IMR-90 (cell line): ENCODE measurements around the gene GRIN2A. TPM values are rescaled to one million over a fixed set of nuclear protein-coding genes. Genes with fewer than 3 reads are reported as not detected.

Experiments
- ATAC-seq: fragments of 200-7000 bp; cut with Tn5 transposase; 2 replicates; pipeline ENCODE4 v1.9.1; 2020; ENCODE audit warnings: low read depth, mild to moderate bottlenecking, moderate library complexity
- BruUV-seq: library from RNA; stranded (reverse); fragments of 400-500 nt; replicated peaks from 2 replicates; lab custom pipeline; 2021; lab: Mats Ljungman, UMichigan
- CTCF ChIA-PET: fragments of 300-600 bp; formaldehyde crosslinking; extraction: SDS; loops from one replicate; lab custom pipeline; 2021; ENCODE audit warnings: antibody characterized with exemption; lab: Yijun Ruan, JAX
- POLR2A ChIA-PET: fragments of 300-600 bp; sonication (Branson Sonifier 250); formaldehyde crosslinking; loops from one replicate; lab custom pipeline; 2022; ENCODE audit warnings: antibody characterized with exemption; ENCODE audit not compliant: unreplicated experiment; lab: Charles Lee
- DNase-seq: peaks from one replicate; pipeline ENCODE4 v3.0.0; 2013
- H2AFZ ChIP-seq: replicated peaks from 2 replicates; pipeline ENCODE3; 2013; ENCODE audit warnings: low read length, mild to moderate bottlenecking; ENCODE audit not compliant: poor library complexity
- H2AK5ac ChIP-seq: 2 replicates; pipeline ENCODE4 v1.6.1; 2013; ENCODE audit warnings: low read depth, low read length, inconsistent platforms
- H2AK9ac ChIP-seq: replicated peaks from 2 replicates; pipeline ENCODE3; 2013; ENCODE audit warnings: mild to moderate bottlenecking, low read depth, low read length, moderate library complexity; ENCODE audit not compliant: poor library complexity
- H2BK120ac ChIP-seq: 2 replicates; pipeline ENCODE4 v1.6.1; 2013; ENCODE audit warnings: low read depth, low read length, inconsistent platforms
- H2BK15ac ChIP-seq: 3 replicates; pipeline ENCODE4 v1.6.1; 2013; ENCODE audit warnings: low read depth, low read length, inconsistent platforms
- H2BK20ac ChIP-seq: 2 replicates; pipeline ENCODE4 v1.6.1; 2013; ENCODE audit warnings: low read depth, mild to moderate bottlenecking, inconsistent platforms, low read length, moderate library complexity
- H2BK5ac ChIP-seq: 2 replicates; pipeline ENCODE4 v1.6.1; 2013; ENCODE audit warnings: mild to moderate bottlenecking, low read depth, low read length, inconsistent platforms; ENCODE audit not compliant: poor library complexity, severe bottlenecking
- H3K14ac ChIP-seq: replicated peaks from 2 replicates; pipeline ENCODE4 v1.6.1; 2013; ENCODE audit warnings: low read depth, low read length, inconsistent platforms
- H3K18ac ChIP-seq: 2 replicates; pipeline ENCODE4 v1.6.1; 2013; ENCODE audit warnings: low read depth, low read length, control low read depth
- H3K23ac ChIP-seq: 2 replicates; pipeline ENCODE4 v1.6.1; 2013; ENCODE audit warnings: low read depth, low read length, inconsistent platforms
- H3K27ac ChIP-seq: 2 replicates; pipeline ENCODE4 v1.5.1; 2013; ENCODE audit warnings: mild to moderate bottlenecking, control low read depth, low read length; ENCODE audit not compliant: insufficient read depth
- H3K27me3 ChIP-seq: 2 replicates; pipeline ENCODE4 v1.6.1; 2013; ENCODE audit warnings: low read length; ENCODE audit not compliant: control insufficient read depth, insufficient read depth
- H3K36me3 ChIP-seq: 2 replicates; pipeline ENCODE4 v1.6.1; 2013; ENCODE audit warnings: low read length, mixed read lengths; ENCODE audit not compliant: control insufficient read depth, insufficient read depth
- H3K4ac ChIP-seq: 2 replicates; pipeline ENCODE4 v1.6.1; 2013; ENCODE audit warnings: low read depth, low read length, inconsistent platforms
- H3K4me1 ChIP-seq: 2 replicates; pipeline ENCODE4 v1.6.1; 2013; ENCODE audit warnings: low read length, mixed read lengths; ENCODE audit not compliant: control insufficient read depth, insufficient read depth
- H3K4me2 ChIP-seq: 2 replicates; pipeline ENCODE4 v1.6.1; 2013; ENCODE audit warnings: low read depth, mild to moderate bottlenecking, control low read depth, low read length, moderate library complexity
- H3K4me3 ChIP-seq: 2 replicates; pipeline ENCODE4 v1.5.1; 2013; ENCODE audit warnings: low read depth, mild to moderate bottlenecking, control low read depth, low read length, moderate library complexity; ENCODE audit not compliant: insufficient read depth
- H3K56ac ChIP-seq: 2 replicates; pipeline ENCODE4 v1.6.1; 2013; ENCODE audit warnings: low read length, inconsistent platforms; ENCODE audit not compliant: insufficient read depth; ENCODE audit errors: extremely low read depth
- H3K79me1 ChIP-seq, 2 experiments: 2 replicates each; pipeline ENCODE4 v1.6.1; 2013; ENCODE audit warnings: low read length in 2 of 2, inconsistent platforms in 1 of 2, low read depth in 1 of 2
- H3K9ac ChIP-seq: 2 replicates; pipeline ENCODE4 v1.6.1; 2013; ENCODE audit warnings: low read depth, low read length, control low read depth
- H3K9me1 ChIP-seq: 2 replicates; pipeline ENCODE4 v1.6.1; 2013; ENCODE audit warnings: low read length, inconsistent platforms; ENCODE audit not compliant: insufficient read depth
- H3K9me3 ChIP-seq: 2 replicates; pipeline ENCODE4 v1.6.1; 2013; ENCODE audit warnings: low read length; ENCODE audit not compliant: control insufficient read depth, insufficient read depth
- H4K20me1 ChIP-seq: 2 replicates; pipeline ENCODE4 v1.6.1; 2013; ENCODE audit warnings: low read length, inconsistent platforms; ENCODE audit not compliant: insufficient read depth
- H4K5ac ChIP-seq: 2 replicates; pipeline ENCODE4 v1.6.1; 2013; ENCODE audit warnings: mild to moderate bottlenecking, low read depth, low read length, control low read depth
- H4K8ac ChIP-seq, 2 experiments: 2 replicates each; pipeline ENCODE4 v1.6.1; 2013; ENCODE audit warnings: low read depth in 2 of 2, low read length in 2 of 2, control low read depth in 1 of 2, inconsistent platforms in 1 of 2
- H4K91ac ChIP-seq: 2 replicates; pipeline ENCODE4 v1.6.1; 2013; ENCODE audit warnings: low read depth, low read length, inconsistent platforms; ENCODE audit not compliant: insufficient read depth
- CHD1 ChIP-seq: IDR thresholded peaks from 2 replicates; pipeline ENCODE4 v1.6.1; 2012; ENCODE audit warnings: low read depth, low read length, improper control_type of control experiment
- FOS ChIP-seq: fragments of 150-350 bp; IDR thresholded peaks from 2 replicates; pipeline ENCODE4 v1.6.1; 2016; ENCODE audit warnings: low read depth, low read length
- MAFK ChIP-seq: IDR thresholded peaks from 2 replicates; pipeline ENCODE4 v1.6.1; 2012; ENCODE audit warnings: low read depth, low read length, improper control_type of control experiment
- MAZ ChIP-seq: IDR thresholded peaks from 2 replicates; pipeline ENCODE4 v1.6.1; 2012; ENCODE audit warnings: low read depth, mild to moderate bottlenecking, low read length, improper control_type of control experiment, moderate library complexity, borderline replicate concordance
- POLR2A ChIP-seq: IDR thresholded peaks from 2 replicates; pipeline ENCODE4 v1.6.1; 2012; ENCODE audit warnings: mild to moderate bottlenecking, low read depth, low read length
- RAD21 ChIP-seq: IDR thresholded peaks from 2 replicates; pipeline ENCODE4 v1.6.1; 2012; ENCODE audit warnings: low read length, improper control_type of control experiment
- SMC3 ChIP-seq: fragments of 150-350 bp; IDR thresholded peaks from 2 replicates; pipeline ENCODE4 v1.6.1; 2016; ENCODE audit warnings: low read depth, mild to moderate bottlenecking, antibody characterized with exemption, low read length, moderate library complexity
- WGBS, 2 experiments: methylation state at CpG; one replicate each; pipeline versions ENCODE4 v1.1.5 to v1.1.7; 2013; ENCODE audit warnings: missing lambda C conversion rate in 2 of 2; ENCODE audit not compliant: insufficient read length in 1 of 2; ENCODE audit errors: extremely low coverage in 2 of 2; 5-methylcytosine and 5-hydroxymethylcytosine counted together
- dilution Hi-C: fragments of 300-500 bp; cut with HindIII; formaldehyde crosslinking; loops from one replicate; pipeline ENCODE4 v1.14.3; 2018; ENCODE audit warnings: low sequenced_read_pairs; ENCODE audit not compliant: unreplicated experiment
- in situ Hi-C: fragments of 300-500 bp; cut with MboI; formaldehyde crosslinking; loops from 3 replicates; pipeline ENCODE4 v1.14.3; 2019; ENCODE audit warnings: low sequenced_read_pairs, inconsistent platforms, mixed read lengths
- intact Hi-C: fragments of 100-400 bp; cut with micrococcal nuclease; formaldehyde crosslinking; loops from 2 replicates; pipeline ENCODE4 v1.10.0; 2022
- polyA plus RNA-seq, 3 experiments: library from polyadenylated mRNA; depleted of rRNA; stranded (reverse); fragments of >200 nt; gene quantifications; 2 replicates each; pipeline ENCODE4 v1.2.3, GENCODE V29; 2012; ENCODE audit warnings: low replicate concordance in 1 of 3
- total RNA-seq: library from RNA; depleted of rRNA; stranded (reverse); fragments of >200 nt; gene quantifications from 2 replicates; pipeline ENCODE4 v1.2.3, GENCODE V29; 2012
- TF ChIP-seq, protein P1 (sequence below): fragments of 150-350 bp; IDR thresholded peaks from 2 replicates; pipeline ENCODE4 v1.6.1; 2017; ENCODE audit warnings: mild to moderate bottlenecking, antibody characterized with exemption, low read length, low read depth
- TF ChIP-seq, protein P2 (sequence below): conservative IDR thresholded peaks from 2 replicates; pipeline ENCODE4 v1.5.1; 2012; ENCODE audit warnings: mild to moderate bottlenecking, low read depth, low read length, improper control_type of control experiment
- TF ChIP-seq, protein P3 (sequence below): fragments of 150-350 bp; IDR thresholded peaks from 2 replicates; pipeline ENCODE4 v1.6.1; 2016; ENCODE audit warnings: low read depth, mild to moderate bottlenecking, low read length, moderate library complexity, borderline replicate concordance

Gene GRIN2A
- total and polyA plus RNA-seq, 2 of the 4 experiments (the other 2 are of a cell fraction), result under 0.01 TPM; not detected in 1

DNA sequence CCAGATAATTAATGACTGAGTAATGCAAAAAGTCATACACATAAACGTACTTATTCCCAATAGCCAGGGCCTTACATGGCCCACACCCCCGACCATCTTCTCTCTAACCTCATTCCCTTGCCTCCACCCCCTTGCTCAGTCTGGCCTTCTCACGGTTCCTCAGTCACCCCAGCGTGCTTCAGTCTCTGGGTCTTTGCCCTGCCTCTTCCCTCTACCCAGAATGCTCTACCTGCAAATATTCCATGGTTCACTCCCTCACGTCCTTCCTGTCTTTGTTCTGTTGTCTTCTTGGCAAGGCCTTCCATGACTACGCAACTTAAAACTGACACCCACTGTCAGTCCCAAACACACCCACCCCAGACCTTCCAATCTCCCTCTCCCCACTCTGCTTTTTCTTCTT, 468.3 kb downstream of the GRIN2A start:
- Histone ChIP-seq H3K14ac (no peak overlapping the region), H3K9me1 (no peaks in the 10 kb centered on the region)
- CTCF ChIA-PET, result no interaction called here

More for the DNA sequence above, 468.3 kb downstream of the GRIN2A start:
- Histone ChIP-seq H2BK15ac (no peak overlapping the region), H4K5ac (no peak overlapping the region), H3K4ac (no peak overlapping the region), H4K8ac (no peak overlapping the region), H3K27me3 (no peaks in the 10 kb centered on the region), H4K20me1 (no peaks in the 10 kb centered on the region), H2AFZ (no peak overlapping the region), H3K4me1 (no peaks in the 10 kb centered on the region), H2AK9ac (no peak overlapping the region), H3K18ac (no peak overlapping the region), H3K56ac (no peak overlapping the region), H2BK20ac (no peak overlapping the region), H3K9ac (no peak overlapping the region), H3K23ac (no peak overlapping the region), H3K4me3 (no peak overlapping the region), H2BK120ac (no peak overlapping the region), H4K91ac (no peak overlapping the region), H2BK5ac (no peak overlapping the region), H3K36me3 (no peaks in the 10 kb centered on the region), H3K4me2 (no peak overlapping the region), H2AK5ac (no peak overlapping the region), H3K27ac (no peak overlapping the region), H3K79me1 (no peaks in the 10 kb centered on the region), H3K9me3 (peaks cover 11% of the 10 kb centered on the region)
- DNase-seq (no peak), ATAC-seq (no peak)
- no TSS peak for BruUV-seq
- no peak for TF ChIP-seq MAZ
- TF ChIP-seq RAD21, result no peak
- no peak for TF ChIP-seq POLR2A
- TF ChIP-seq, protein P1, sequence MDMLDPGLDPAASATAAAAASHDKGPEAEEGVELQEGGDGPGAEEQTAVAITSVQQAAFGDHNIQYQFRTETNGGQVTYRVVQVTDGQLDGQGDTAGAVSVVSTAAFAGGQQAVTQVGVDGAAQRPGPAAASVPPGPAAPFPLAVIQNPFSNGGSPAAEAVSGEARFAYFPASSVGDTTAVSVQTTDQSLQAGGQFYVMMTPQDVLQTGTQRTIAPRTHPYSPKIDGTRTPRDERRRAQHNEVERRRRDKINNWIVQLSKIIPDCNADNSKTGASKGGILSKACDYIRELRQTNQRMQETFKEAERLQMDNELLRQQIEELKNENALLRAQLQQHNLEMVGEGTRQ, result no peak
- TF ChIP-seq, protein P2, sequence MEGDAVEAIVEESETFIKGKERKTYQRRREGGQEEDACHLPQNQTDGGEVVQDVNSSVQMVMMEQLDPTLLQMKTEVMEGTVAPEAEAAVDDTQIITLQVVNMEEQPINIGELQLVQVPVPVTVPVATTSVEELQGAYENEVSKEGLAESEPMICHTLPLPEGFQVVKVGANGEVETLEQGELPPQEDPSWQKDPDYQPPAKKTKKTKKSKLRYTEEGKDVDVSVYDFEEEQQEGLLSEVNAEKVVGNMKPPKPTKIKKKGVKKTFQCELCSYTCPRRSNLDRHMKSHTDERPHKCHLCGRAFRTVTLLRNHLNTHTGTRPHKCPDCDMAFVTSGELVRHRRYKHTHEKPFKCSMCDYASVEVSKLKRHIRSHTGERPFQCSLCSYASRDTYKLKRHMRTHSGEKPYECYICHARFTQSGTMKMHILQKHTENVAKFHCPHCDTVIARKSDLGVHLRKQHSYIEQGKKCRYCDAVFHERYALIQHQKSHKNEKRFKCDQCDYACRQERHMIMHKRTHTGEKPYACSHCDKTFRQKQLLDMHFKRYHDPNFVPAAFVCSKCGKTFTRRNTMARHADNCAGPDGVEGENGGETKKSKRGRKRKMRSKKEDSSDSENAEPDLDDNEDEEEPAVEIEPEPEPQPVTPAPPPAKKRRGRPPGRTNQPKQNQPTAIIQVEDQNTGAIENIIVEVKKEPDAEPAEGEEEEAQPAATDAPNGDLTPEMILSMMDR, result no peak
- no peak for TF ChIP-seq SMC3
- no peak for TF ChIP-seq CHD1
- TF ChIP-seq, protein P3, sequence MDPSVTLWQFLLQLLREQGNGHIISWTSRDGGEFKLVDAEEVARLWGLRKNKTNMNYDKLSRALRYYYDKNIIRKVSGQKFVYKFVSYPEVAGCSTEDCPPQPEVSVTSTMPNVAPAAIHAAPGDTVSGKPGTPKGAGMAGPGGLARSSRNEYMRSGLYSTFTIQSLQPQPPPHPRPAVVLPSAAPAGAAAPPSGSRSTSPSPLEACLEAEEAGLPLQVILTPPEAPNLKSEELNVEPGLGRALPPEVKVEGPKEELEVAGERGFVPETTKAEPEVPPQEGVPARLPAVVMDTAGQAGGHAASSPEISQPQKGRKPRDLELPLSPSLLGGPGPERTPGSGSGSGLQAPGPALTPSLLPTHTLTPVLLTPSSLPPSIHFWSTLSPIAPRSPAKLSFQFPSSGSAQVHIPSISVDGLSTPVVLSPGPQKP, result no peak
- TF ChIP-seq FOS, result no peak
- no peak for TF ChIP-seq MAFK
- POLR2A ChIA-PET, result no interaction called here
- in situ Hi-C loops, result no loop called here
- dilution Hi-C loops, result no loop called here
- WGBS, 2 experiments, result 38% methylated on average over 3 of the region's 6 CpGs; no CpG with 5 or more reads in 1 of the 2 experiments
- intact Hi-C loops, result no loop called here
